ENCODE measurements around the gene XRCC5.
"Not testable (repeated sequence)": the region's sequence is repeated elsewhere in the genome, so short reads cannot be mapped to it uniquely, and the experiment has no call there.

XRCC5 gene

GRCh38 chr2:216118474-216118873 lies 9.3 kb downstream of the XRCC5 start:
- no peak for DNase-seq (ENCODE audit: low spot score)

GRCh38 chr2:216119146-216119545 lies 10.0 kb downstream of the XRCC5 start:
- no peak for DNase-seq (ENCODE audit: low spot score)

- no peak for DNase-seq (ENCODE audit: low spot score)
Measured at GRCh38 chr2:216119986-216120385, 10.8 kb downstream of the XRCC5 start.

- no peak for DNase-seq (ENCODE audit: low spot score)
Measured at GRCh38 chr2:216121255-216121654, 12.1 kb downstream of the XRCC5 start.

GRCh38 chr2:216126943-216127342 lies 17.8 kb downstream of the XRCC5 start:
- no peak for DNase-seq (ENCODE audit: low spot score)

GRCh38 chr2:216130346-216130971 lies 21.3 kb downstream of the XRCC5 start:
- no peak for DNase-seq (ENCODE audit: low spot score)

GRCh38 chr2:216131175-216131926 lies 22.2 kb downstream of the XRCC5 start:
- DNase-seq (ENCODE audit: low spot score), result no peak

- no peak for DNase-seq (ENCODE audit: low spot score)
Measured at GRCh38 chr2:216132585-216132984, 23.4 kb downstream of the XRCC5 start.

GRCh38 chr2:216133397-216133796 lies 24.2 kb downstream of the XRCC5 start:
- DNase-seq (ENCODE audit: low spot score), result no peak

GRCh38 chr2:216134958-216135541 lies 25.9 kb downstream of the XRCC5 start:
- no peak for DNase-seq (ENCODE audit: low spot score)

- DNase-seq (ENCODE audit: low spot score), result peak; percentile 26
Measured at GRCh38 chr2:216139884-216140283, 30.7 kb downstream of the XRCC5 start.

- not testable (repeated sequence) for DNase-seq (ENCODE audit: low spot score)
Measured at GRCh38 chr2:216141516-216141915, 32.4 kb downstream of the XRCC5 start.

- no peak for DNase-seq (ENCODE audit: low spot score)
Measured at GRCh38 chr2:216142540-216142939, 33.4 kb downstream of the XRCC5 start.

GRCh38 chr2:216144372-216144771 lies 35.2 kb downstream of the XRCC5 start:
- DNase-seq (ENCODE audit: low spot score), result no peak

- no peak for DNase-seq (ENCODE audit: low spot score)
Measured at GRCh38 chr2:216144857-216145256, 35.7 kb downstream of the XRCC5 start.

GRCh38 chr2:216146573-216146972 lies 37.4 kb downstream of the XRCC5 start:
- no peak for DNase-seq (ENCODE audit: low spot score)

GRCh38 chr2:216147172-216148131 lies 38.3 kb downstream of the XRCC5 start:
- no peak for DNase-seq (ENCODE audit: low spot score)

- DNase-seq (ENCODE audit: low spot score), result no peak
Measured at GRCh38 chr2:216148983-216149382, 39.8 kb downstream of the XRCC5 start.

GRCh38 chr2:216149741-216150140 lies 40.6 kb downstream of the XRCC5 start:
- DNase-seq (ENCODE audit: low spot score), result no peak

- no peak for DNase-seq (ENCODE audit: low spot score)
Measured at GRCh38 chr2:216151313-216152025, 42.3 kb downstream of the XRCC5 start.

GRCh38 chr2:216155954-216156353 lies 46.8 kb downstream of the XRCC5 start:
- no peak for DNase-seq (ENCODE audit: low spot score)

GRCh38 chr2:216156822-216157221 lies 47.7 kb downstream of the XRCC5 start:
- no peak for DNase-seq (ENCODE audit: low spot score)

Data from HuH-7 (cell line).